Activated CD4-positive, alpha-beta T cell treated with anti-CD3 and anti-CD28 coated beads for 4 hours (primary cell): Measurements from ENCODE around the gene KCNC3.

Experiments
- DNase-seq, 2 donors: peaks; one replicate each; pipeline ENCODE4 v3.0.0-alpha.2; 2020

Gene KCNC3

DNA sequence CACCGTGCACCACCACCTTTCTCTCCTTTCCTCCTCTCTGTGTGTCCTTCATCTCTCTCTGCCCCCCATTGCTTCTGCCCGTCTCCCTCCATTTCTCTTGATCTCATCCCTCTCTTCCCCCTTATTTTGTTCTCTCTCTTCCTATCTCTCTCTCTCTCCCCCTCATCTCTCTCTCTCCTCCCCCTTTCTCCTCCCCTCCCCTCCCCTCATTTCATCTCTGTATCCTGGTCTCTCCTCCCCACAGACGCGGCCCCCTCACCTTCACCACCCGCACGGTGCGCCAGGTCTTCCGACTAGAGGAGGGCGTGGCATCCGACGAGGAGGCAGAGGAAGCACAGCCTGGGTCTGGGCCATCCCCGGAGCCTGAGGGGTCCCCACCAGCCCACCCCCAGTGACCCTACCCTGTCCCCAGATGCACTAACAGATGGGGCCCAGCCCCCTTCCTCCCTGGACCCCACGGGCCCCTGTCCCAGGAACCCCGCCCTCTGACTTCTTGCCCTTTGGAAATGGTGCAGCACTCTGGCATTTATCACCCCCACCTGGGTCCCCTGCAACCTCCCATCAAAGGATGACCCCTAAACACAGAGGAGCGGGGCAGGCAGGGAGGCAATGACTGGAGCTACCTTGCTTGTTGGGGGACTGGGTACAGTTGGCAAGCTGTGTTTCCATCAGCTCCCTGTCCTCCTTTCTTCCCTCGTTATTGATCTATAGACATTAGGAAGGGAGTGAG, 19.6 kb downstream of the KCNC3 start:
- no peak for DNase-seq

DNA sequence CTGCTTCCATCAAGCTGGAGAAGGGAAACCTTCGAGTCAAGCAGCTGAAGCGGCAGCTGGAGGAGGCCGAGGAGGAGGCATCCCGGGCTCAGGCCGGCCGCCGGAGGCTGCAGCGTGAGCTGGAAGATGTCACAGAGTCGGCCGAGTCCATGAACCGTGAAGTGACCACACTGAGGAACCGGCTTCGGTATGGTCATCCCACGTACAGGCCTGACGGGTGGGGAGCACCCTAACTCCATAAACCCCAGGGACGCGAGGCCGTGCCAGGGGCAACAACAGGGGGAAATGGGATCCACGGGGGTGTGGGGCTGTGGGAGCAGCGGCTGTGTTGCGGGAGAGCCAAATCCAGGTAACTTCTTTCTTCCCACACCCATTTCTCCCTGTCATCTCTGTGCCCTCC, 20.2 kb downstream of the KCNC3 start:
- DNase-seq: no peak

DNA sequence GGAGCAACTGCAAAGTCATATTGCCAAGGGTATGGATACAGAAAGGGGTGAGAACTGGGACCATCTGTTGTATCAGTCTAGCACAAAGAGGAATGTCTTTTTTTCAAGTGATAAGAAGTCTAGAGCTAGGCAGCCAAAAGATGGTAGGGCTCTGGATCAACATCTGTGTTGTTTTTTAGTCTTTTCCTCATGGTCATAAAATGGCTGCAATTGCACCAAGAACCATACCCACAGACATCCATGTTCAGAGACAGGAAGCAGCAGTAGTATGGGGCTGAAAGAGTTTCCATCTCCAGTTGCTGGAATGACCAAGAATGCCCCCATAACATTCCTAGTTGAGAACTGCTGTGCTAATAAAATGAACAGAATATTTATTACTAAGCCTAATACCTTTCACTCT, 25.6 kb downstream of the KCNC3 start:
- no peak for DNase-seq

DNA sequence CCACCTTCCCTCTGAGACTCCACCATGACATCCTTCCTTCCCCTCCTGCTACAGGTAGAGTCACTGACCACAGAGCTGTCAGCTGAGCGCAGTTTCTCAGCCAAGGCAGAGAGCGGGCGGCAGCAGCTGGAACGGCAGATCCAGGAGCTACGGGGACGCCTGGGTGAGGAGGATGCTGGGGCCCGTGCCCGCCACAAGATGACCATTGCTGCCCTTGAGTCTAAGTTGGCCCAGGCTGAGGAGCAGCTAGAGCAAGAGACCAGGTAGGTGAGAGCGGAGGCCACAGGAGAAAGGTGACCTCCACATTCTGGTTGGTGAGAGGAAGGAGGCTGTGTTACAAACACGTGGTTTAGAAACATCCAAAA, 27.6 kb downstream of the KCNC3 start:
- no peak for DNase-seq

DNA sequence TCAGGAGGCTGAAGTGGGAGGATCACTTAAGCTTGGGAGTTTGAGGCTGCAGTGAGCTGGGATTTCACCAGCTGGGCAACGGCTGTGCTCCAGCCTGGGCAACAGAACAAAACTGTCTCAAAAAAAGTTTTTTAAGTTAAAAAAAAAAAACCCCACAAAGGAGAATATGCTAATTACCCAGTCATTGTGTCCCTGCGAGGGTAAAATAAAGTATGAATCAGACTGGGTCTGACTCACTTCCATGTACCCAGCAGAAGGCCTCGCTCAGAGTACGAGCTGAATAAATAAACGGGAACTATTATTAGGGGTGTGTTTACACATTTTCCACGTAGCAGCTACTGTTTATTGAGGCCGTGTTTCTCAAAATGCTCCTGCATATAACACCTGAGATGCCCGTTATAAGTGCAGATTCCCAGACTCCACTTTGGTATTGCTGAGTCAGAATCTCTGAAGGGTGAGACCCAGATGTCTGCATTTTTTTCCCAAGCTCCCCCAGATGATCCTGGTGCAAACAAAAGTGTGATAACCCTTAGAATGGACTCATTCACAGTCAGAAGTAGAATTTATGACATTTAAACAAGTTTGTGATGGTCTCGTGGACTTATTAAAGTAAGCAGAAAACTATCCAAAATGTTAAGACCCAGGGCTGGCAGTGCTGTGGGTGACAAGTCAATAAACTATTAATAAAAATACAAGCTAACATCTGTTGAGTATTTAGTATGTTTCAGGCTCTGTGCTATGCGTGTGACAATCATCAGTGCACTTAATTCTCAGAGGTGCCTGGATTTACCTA, 28.2 kb downstream of the KCNC3 start:
- no peak for DNase-seq

DNA sequence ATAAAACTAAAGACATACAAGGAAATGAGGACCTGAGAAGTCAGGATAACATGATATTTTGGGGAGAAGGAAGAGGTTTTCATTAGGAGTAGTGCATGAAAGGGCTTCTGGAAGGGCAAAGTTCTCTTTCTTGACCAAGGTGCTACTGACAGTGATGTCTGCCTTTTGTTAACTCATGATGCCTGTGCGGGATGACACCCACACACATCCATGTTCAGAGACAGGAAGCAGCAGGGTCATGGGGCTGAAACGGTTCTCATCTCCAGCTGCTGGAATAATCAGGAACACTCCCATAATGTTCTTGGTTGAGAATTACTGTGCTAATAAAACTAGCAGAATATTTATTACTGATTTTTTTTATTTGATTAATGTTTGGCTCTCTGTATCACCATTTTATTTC, 29.1 kb downstream of the KCNC3 start:
- no peak for DNase-seq

DNA sequence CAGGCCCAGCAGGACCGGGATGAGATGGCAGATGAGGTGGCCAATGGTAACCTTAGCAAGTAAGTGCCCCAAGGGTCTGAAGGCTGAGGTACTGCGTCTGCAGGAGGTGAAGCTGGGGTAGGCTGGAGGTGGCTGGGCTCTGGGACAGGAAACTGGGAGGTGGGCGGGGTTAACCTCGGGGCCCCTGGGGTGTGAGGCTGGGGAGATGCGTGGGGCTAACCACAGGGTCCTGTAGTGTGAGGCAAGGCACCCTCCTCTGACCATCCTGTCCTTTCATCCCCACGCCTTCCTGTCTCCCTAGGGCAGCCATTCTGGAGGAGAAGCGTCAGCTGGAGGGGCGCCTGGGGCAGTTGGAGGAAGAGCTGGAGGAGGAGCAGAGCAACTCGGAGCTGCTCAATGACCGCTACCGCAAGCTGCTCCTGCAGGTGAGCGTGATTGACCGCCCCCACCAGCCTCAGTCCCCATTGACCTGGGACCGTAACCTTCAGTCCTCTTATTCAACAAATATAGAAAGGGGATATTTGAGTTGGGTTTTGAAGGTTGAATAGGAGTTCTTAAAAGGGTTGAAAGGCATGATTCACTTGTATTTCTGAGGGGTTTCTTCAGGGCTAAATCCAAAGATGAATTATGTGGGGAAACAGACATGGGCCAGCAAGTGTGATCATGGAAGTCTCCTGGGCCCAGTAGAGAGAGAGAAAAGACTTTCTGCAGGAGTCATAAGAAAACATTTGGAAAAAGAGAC, 35.7 kb downstream of the KCNC3 start:
- DNase-seq: no peak

DNA sequence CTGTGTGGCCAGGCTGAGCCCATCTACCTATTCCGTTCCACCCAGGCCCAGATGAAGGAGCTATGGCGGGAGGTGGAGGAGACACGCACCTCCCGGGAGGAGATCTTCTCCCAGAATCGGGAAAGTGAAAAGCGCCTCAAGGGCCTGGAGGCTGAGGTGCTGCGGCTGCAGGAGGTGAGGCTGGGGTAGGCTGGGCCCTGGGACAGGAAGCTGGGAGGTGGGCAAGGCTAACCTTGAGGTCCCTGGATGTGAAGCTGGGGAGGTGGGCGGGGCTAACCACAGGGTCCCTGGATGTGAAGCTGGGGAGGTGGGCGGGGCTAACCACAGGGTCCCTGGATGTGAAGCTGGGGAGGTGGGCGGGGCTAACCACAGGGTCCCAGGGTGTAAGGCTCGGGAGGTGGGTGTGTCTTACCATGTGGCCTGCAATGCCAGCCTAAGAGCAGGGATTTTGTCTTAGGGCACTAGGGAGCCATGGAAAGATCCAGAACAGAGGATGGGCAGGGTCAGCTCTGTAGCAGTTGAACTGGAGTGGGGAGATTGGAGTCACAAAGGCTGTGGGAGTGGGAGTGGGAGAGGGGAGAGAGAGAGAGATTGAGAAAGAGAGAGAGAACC, 36.9 kb downstream of the KCNC3 start:
- no peak for DNase-seq

DNA sequence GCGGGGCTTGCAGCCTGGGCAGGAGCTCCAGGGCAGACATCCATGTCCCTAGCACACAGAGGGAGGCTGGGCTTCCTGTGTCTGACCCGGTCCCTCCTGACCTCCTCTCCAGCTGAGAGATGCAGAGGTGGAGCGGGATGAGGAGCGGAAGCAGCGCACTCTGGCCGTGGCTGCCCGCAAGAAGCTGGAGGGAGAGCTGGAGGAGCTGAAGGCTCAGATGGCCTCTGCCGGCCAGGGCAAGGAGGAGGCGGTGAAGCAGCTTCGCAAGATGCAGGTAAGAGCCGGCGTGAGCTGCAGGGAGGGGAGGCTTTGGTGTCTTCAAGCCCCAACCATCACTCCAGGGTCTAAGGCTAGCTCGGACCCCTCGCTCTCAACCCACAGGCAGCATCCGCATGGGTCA, 38.4 kb downstream of the KCNC3 start:
- no peak for DNase-seq

DNA sequence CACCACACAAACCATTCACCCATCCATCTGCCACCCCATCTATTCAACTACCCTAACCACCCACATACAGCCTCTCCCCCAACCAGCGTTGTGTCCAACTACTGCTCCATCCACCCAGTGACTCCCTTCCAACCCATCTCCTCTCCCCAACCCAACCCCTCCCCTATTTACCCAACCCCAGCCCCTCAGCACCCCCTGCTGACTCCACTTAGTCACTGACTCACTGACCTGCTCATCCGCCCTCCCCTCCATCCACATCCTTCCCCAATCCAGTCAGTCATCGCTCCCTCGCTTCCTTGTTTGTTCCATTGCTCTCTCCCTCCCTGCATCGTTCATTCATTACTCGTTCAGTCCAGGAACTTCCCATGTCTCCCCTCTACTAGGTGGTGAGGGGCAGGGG, 39.2 kb downstream of the KCNC3 start:
- DNase-seq: no peak

DNA sequence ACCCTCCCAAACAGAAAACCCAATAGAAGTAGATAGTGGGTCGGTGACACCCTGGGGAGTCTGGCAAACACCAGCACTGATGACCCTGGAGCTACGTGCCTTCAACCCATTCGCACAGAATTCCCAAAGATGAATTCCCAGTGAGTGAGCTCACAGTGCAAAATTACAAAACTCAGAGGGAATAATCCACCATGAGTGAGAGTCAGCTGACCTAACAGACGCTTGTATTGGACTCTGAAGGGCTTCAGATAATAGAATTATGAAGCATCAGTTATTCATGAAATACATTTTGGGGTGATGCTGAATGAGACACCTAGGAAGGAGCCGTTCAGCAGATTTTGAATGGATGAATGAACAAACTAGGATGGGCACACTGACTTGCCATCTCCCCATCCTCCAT, 40.2 kb downstream of the KCNC3 start:
- no peak for DNase-seq

DNA sequence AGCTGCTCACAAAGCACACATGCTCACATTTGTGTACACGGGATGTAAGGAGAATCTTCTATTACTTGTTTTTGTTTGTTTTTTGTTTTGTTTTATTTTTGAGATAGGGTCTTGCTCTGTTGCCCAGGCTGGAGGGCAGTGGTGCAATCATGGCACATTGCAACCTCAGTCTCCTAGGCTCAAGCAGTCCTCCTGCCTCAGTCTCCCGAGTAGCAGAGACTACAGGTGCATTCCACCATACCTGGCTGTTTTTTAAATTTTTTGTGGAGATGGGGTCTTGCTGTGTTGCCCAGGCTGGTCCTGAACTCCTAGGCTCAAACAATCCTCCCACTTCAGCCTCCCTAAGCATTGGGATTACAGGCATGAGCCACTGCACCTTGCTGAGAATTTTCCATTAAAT, 41.8 kb downstream of the KCNC3 start:
- no peak for DNase-seq

DNA sequence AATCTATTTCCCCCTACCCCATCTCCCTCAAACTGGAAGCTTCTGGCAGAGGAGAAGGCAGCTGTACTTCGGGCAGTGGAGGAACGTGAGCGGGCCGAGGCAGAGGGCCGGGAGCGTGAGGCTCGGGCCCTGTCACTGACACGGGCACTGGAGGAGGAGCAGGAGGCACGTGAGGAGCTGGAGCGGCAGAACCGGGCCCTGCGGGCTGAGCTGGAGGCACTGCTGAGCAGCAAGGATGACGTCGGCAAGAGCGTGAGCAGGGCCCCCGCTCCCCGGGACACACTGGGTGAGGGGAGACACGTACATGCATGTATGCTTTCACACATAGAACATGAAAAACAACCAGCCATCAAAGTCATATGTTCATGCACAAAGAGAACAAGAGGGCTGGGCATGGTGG, 42.7 kb downstream of the KCNC3 start:
- no peak for DNase-seq

DNA sequence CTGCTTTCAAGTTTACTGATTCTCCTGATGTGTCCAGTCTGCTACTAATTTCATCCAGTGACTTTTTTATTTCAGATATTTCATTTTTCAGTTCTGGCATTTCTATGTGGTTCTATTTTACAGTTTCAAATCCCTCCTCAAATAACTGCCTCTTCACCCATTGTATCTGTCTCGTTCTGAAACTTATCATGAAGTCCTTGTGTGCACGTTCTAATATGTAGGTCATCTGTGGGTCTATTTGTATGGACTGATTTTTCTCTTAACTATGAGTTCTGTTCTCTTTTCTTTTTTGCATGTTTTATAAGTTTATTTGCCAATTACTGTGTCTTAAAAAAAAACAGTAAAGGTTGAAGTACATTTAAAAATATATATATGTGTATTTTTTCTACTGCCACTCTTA, 43.3 kb downstream of the KCNC3 start:
- DNase-seq: no peak

DNA sequence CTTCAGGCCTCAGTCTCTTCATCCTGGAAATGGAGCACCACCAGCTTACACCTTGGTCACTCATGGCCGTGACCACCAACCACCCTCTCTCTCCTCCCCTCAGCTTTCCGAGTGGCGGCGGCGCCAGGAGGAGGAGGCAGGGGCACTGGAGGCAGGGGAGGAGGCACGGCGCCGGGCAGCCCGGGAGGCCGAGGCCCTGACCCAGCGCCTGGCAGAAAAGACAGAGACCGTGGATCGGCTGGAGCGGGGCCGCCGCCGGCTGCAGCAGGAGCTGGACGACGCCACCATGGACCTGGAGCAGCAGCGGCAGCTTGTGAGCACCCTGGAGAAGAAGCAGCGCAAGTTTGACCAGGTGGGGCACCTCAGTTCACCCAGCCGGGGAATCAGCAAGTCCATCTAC, 47.7 kb downstream of the KCNC3 start:
- DNase-seq: no peak

DNA sequence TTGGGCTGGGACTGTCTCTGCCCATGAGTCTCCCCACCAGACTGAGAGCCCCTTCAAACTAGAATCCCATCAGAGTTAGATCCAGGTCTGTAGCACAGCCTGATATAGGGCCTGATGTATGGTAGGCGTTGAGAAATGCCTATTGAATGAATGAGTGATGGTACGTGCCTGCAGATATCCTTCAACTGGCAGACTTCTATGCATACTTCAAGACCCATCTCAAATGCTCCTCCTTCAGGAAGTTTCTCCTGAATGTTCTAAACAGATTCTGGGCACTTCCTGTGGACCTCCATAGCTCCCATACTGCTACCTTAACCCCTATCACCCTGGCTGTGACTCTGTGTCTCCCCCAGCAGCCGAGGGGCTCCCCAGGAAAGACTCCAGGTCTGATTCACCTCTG, 48.2 kb downstream of the KCNC3 start:
- DNase-seq: no peak

DNA sequence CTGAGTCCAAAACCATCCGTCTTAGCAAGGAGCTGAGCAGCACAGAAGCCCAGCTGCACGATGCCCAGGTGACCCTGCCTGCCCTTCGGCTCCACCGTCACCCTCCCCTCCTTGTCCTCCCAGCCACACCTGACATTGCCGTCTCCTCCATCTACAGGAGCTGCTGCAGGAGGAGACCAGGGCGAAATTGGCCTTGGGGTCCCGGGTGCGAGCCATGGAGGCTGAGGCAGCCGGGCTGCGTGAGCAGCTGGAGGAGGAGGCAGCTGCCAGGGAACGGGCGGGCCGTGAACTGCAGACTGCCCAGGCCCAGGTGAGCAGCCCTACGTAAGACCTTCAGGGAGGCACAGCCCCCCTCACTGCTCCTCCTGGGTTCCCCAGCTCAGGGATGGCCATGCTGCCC, 49.1 kb downstream of the KCNC3 start:
- DNase-seq: no peak

DNA sequence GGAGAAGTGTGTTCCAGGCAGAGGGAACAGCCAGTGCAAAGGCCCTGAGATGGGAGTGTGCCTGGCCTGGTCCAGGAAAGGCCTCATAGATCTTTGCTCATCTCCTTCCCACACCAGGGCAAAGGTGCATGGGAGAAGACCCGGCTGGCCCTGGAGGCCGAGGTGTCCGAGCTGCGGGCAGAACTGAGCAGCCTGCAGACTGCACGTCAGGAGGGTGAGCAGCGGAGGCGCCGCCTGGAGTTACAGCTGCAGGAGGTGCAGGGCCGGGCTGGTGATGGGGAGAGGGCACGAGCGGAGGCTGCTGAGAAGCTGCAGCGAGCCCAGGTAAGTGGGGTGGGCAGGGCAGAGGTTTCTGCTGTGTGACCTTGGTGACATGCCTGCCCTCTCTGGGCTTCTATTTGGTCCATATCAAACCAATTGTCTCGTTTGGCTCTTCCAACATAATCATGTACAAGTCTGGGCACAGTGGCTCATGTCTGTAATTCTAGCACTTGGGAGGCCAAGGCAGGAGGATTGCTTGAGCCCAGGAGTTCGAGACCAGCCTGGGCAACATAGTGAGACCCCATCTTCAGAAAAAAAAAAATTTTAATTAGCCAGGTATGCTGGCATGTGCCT, 51.1 kb downstream of the KCNC3 start:
- DNase-seq: no peak

DNA sequence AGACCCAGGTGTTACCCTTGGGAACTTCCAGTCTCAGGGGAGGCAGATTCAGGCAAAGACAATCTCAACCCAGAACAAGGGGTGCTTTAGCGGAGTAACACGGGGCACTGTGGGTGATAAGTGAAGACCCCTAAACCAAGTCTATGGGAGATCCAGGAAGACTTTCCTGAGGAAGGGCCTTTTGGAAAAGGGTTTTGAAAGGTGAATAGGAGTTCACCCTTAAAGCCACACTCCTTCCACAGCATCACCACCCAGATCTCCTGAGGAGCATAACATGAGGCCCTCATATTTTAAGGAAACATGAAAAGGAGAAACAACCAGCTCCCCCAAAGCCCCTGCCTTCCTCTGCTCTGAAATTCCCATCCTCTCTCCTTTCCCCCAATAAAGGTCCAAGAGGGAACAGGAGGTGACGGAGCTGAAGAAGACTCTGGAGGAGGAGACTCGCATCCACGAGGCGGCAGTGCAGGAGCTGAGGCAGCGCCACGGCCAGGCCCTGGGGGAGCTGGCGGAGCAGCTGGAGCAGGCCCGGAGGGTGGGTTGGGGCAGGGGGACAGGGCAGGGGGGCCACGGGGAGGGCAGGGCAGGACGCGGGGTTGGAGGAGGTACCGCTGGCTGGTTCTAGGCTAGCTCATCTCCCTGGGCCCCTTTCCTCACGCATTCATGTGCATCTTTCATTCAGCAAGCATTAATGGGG, 52.7 kb downstream of the KCNC3 start:
- DNase-seq: no peak

DNA sequence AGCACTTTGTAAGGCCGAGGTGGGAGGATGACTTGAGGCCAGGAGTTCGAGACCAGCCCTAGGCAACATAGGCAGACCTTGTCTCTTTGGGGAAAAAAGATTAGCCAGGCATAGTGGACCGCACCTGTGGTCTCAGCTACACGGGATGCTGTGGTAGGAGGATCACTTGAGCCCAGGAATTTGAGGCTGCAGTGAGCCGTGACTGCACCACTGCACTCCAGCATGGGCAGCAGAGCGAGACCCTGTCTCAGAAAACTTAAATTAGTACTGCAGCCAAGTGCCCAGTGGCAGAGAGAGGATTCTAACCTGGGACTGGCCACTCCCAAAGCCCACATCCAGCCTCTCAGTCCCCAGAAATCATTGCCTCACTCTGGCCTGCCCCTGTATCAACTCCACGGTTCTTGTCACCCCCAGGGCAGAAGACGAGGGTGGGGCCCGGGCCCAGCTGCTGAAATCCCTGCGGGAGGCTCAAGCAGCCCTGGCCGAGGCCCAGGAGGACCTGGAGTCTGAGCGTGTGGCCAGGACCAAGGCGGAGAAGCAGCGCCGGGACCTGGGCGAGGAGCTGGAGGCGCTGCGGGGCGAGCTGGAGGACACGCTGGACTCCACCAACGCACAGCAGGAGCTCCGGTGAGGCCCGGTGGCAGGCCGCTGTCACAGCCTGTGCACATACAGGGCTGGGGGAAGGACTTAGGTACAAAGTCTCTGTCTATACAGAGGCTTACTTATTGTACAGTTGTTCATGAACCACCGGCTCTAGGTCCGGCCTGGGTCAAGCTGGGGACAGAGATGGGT, 53.4 kb downstream of the KCNC3 start:
- no peak for DNase-seq

DNA sequence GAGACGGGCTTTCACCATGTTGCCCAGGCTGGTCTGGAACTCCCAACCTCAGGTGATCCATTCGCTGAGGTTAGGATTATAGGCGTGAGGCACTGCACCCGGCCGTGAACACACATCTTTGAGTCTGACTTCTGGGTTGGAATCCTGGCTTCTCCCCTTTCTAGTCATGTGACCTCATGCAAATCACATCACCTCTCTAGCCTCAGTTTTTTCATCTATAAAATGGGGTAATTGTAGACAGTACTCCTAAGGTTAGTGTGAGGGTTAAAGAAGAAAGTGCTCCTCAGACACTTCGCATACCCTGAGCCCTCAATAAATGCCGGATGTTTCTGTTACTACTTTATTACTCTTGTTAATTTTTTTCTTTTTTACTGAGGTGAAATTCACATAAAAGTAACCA, 55.4 kb downstream of the KCNC3 start:
- DNase-seq: no peak
